Karpas-422 (cell line): ENCODE results near the gene OR5AN1. TPM values are rescaled to one million over a fixed set of nuclear protein-coding genes. Genes with fewer than 3 reads are reported as not detected.
"Not testable (repeated sequence)": the region's sequence is repeated elsewhere in the genome, so short reads cannot be mapped to it uniquely, and the experiment has no call there.

ENCODE experiments used
- DNase-seq: peaks from one replicate; pipeline ENCODE4 v3.0.0-alpha.2; 2015
- H2AFZ ChIP-seq: fragments of 200-600 bp; sonication (generic); 2 replicates; pipeline ENCODE4 v1.6.1; 2014; ENCODE audit warnings: antibody characterized with exemption, low read length, mixed read lengths
- H3K27ac ChIP-seq: fragments of 200-600 bp; sonication (generic); 2 replicates; pipeline ENCODE4 v1.5.1; 2014; ENCODE audit warnings: mild to moderate bottlenecking, low read length, moderate library complexity
- H3K27me3 ChIP-seq: fragments of 200-600 bp; sonication (generic); 2 replicates; pipeline ENCODE4 v1.6.1; 2014; ENCODE audit warnings: low read length, mixed read lengths
- H3K36me3 ChIP-seq: fragments of 200-600 bp; sonication (generic); 2 replicates; pipeline ENCODE4 v1.6.1; 2014; ENCODE audit warnings: low read length, mixed read lengths; ENCODE audit not compliant: insufficient read depth
- H3K4me1 ChIP-seq: fragments of 200-600 bp; sonication (generic); 2 replicates; pipeline ENCODE4 v1.6.1; 2014; ENCODE audit warnings: mild to moderate bottlenecking, low read length, mixed read lengths
- H3K4me2 ChIP-seq: fragments of 200-600 bp; sonication (generic); 2 replicates; pipeline ENCODE4 v1.6.1; 2014; ENCODE audit warnings: low read length, low read depth, mild to moderate bottlenecking; ENCODE audit not compliant: poor library complexity, severe bottlenecking
- H3K4me3 ChIP-seq: fragments of 200-600 bp; sonication (generic); 2 replicates; pipeline ENCODE4 v1.5.1; 2014; ENCODE audit warnings: mild to moderate bottlenecking, antibody characterized with exemption, low read length, mixed read lengths
- H3K79me2 ChIP-seq: fragments of 200-600 bp; sonication (generic); 2 replicates; pipeline ENCODE4 v1.6.1; 2014; ENCODE audit warnings: mild to moderate bottlenecking, low read length, mixed read lengths
- H3K9ac ChIP-seq: fragments of 200-600 bp; sonication (generic); 2 replicates; pipeline ENCODE4 v1.6.0; 2014; ENCODE audit warnings: low read length
- H3K9me2 ChIP-seq: fragments of 200-600 bp; sonication (generic), shearing (Covaris generic); replicated peaks from 2 replicates; pipeline ENCODE4 v1.6.0; 2014; ENCODE audit warnings: mild to moderate bottlenecking, low read length, moderate library complexity; ENCODE audit not compliant: insufficient read depth
- H3K9me3 ChIP-seq: fragments of 300-700, 200-600 bp; sonication (generic); 2 replicates; pipeline ENCODE4 v1.6.1; 2014; ENCODE audit warnings: low read length, mixed read lengths
- H4K20me1 ChIP-seq: fragments of 200-600 bp; sonication (generic); 2 replicates; pipeline ENCODE4 v1.6.1; 2014; ENCODE audit warnings: mild to moderate bottlenecking, antibody characterized with exemption, low read length, low read depth; ENCODE audit not compliant: insufficient read depth
- total RNA-seq: library from RNA; depleted of rRNA; stranded (reverse); fragments of >200 nt; shearing (Covaris generic); gene quantifications from 2 replicates; pipeline ENCODE4 v1.2.3, GENCODE V29; 2014; ENCODE audit warnings: low replicate concordance

OR5AN1 gene
- total RNA-seq, 1 experiment from 2014 or later, result 0.45 TPM

DNA sequence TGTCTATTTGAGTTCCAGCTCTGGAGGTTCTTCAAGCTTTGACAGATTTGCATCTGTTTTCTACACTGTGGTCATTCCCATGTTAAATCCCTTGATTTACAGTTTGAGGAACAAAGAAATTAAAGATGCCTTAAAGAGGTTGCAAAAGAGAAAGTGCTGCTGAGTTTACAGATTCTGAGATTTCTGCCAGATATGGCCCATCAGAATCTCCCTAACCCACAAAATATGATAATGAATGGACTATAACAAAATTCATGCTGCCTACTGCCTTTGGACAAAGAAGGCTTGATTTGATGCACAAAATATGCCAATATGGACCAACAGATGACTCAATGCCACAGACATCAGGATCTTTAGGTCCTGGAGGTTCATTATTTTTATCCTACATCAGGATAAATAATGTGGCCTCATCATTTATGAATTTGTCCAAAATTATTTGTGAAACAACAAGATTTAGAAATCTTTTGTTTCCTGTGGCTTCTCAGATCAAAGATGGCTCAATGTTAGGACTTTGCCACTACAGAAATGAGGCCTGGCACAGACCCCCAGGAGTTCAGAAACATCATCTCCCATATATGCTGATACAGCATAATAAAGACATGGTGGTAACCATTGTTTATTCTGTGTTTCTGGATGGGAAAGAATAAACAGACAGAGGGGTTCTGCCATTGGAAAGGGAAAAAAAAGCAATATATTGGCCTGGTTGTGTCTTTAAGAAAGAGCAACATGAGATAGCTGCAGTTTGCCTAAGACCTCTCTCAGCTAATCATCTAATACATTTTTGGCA, 6.7 kb downstream of the OR5AN1 start:
- H3K4me2 ChIP-seq, result no peak overlapping the region
- no peak overlapping the region for H2AFZ ChIP-seq
- H3K27ac ChIP-seq, result no peak overlapping the region
- no peaks in the 10 kb centered on the region for H3K9me3 ChIP-seq
- no peaks in the 10 kb centered on the region; the same call in 1 of the 2 replicates for H3K4me1 ChIP-seq
- no peak for DNase-seq
- no peaks in the 10 kb centered on the region for H3K9me2 ChIP-seq
- no peak overlapping the region for H3K9ac ChIP-seq
- no peaks in the 10 kb centered on the region for H3K79me2 ChIP-seq
- 0 out of 2 replicates have a peak, but pooled peaks cover 3% of the 10 kb centered on the region for H3K27me3 ChIP-seq
- no peak overlapping the region for H3K4me3 ChIP-seq
- H3K36me3 ChIP-seq, result no peaks in the 10 kb centered on the region
- H4K20me1 ChIP-seq, result no peaks in the 10 kb centered on the region

DNA sequence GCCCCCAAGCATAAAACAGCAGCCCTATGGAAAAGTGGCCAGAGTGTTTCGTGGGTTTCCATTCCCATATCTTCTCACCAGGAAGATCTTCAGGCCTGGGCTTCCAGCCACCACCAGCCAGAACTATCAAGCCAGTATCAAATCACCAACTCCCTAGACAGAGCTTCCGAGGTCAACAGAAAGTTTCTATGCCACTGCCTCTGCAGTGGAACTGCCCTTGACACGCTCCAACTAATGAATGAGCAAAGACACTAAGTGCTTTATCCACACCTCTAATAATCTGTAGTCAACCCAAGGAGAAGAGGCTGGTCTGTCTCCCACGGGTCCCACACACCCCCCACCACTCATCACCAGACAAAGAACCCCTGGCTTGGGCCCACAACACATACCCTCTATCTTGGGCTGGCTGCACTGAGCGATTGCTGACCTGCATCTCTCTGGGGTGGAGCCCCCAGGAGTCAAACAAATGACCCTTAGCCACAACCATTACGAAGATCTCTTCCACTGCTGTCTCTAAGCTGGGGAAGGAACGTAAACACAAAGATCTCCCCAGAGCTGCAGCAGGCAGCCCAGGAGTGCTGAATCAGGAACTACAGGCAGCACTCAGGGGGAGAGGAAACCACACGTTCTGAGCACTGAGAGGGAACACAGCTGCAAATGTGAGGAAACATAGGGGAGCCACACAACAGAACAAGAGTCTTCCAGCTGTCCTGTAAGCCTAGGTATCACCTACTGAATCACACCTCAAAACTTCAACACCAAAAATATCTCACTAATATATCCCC, 9.7 kb downstream of the OR5AN1 start:
- H3K9ac ChIP-seq, result no peak overlapping the region
- peaks cover 3% of the 10 kb centered on the region; the same call in 1 of the 2 replicates for H3K27me3 ChIP-seq
- no peaks in the 10 kb centered on the region for H3K9me2 ChIP-seq
- DNase-seq, result peak; percentile 42
- H3K4me2 ChIP-seq, result no peak overlapping the region
- no peak overlapping the region for H3K4me3 ChIP-seq
- no peak overlapping the region for H3K27ac ChIP-seq
- H3K4me1 ChIP-seq, result no peaks in the 10 kb centered on the region; the same call in 1 of the 2 replicates
- H3K9me3 ChIP-seq, result no peaks in the 10 kb centered on the region
- no peaks in the 10 kb centered on the region for H3K79me2 ChIP-seq
- no peak overlapping the region for H2AFZ ChIP-seq
- H3K36me3 ChIP-seq, result no peaks in the 10 kb centered on the region
- no peaks in the 10 kb centered on the region for H4K20me1 ChIP-seq

DNA sequence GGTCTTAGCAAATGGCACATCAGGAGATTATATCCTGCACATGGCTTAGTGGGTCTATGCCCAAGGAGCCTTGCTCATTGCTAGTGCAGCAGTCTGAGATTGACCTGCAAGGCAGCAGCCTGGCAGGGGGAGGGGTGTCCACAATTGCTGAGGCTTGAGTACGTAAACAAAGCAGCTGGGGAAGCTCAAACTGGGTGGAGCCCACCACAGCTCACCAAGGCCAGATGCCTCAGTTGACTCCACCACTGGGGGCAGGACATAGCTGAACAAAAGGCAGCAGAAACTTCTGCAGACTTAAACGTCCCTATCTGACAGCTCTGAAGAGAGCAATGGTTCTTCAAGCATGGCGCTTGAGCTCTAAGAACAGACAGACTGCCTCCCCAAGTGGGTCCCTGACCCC, 13.6 kb downstream of the OR5AN1 start:
- H3K9me3 ChIP-seq, H3K27ac ChIP-seq, H3K79me2 ChIP-seq, H2AFZ ChIP-seq, H3K36me3 ChIP-seq, H3K4me1 ChIP-seq, DNase-seq, H3K27me3 ChIP-seq, H4K20me1 ChIP-seq, H3K9me2 ChIP-seq, H3K4me3 ChIP-seq, H3K4me2 ChIP-seq, H3K9ac ChIP-seq: not testable (repeated sequence)

DNA sequence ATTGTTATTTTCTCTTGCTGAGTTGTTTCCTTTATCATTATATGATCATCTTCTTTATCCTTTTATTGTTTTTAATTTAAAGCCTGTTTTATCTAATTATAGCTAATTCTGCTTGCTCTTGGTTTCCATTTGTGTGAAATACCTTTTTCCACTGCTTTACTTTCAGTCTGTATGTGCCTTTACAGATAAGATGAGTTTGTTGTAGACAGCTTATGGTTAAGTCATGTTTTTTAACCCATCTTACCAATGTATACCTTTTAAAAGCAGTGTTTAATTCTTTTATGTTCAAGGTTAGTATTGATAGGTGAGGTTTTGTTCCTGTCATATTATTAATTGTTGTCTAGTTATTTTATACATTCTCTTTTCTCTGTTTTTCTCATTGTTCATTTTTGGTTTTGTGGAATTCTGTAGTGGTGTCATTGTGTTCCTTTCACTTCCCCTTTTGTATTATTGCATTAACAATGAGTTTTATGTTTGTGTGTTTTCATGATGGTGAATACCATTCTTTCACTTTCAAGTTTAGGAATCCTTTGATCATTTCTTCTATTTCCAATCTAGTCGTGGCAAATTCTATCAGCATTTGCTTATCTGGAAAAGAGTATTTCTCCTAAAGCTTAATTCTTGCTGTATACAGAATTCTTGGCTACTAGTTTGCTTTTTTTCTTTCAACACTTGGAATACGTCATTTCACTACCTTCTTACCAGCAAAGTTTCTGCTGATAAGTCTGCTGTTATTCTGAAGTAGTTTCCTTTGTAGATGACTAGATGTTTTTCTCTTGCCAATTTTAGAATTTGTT, 21.8 kb downstream of the OR5AN1 start:
- H3K4me1 ChIP-seq, result no peaks in the 10 kb centered on the region
- no peak overlapping the region for H2AFZ ChIP-seq
- H3K27ac ChIP-seq, result no peak overlapping the region
- no peak overlapping the region for H3K4me3 ChIP-seq
- no peaks in the 10 kb centered on the region for H4K20me1 ChIP-seq
- no peak for DNase-seq
- H3K79me2 ChIP-seq, result no peaks in the 10 kb centered on the region
- H3K9me2 ChIP-seq, result no peaks in the 10 kb centered on the region
- H3K9ac ChIP-seq, result no peak overlapping the region
- no peak overlapping the region for H3K4me2 ChIP-seq
- H3K36me3 ChIP-seq, result no peaks in the 10 kb centered on the region
- H3K9me3 ChIP-seq, result no peaks in the 10 kb centered on the region
- no peaks in the 10 kb centered on the region for H3K27me3 ChIP-seq

DNA sequence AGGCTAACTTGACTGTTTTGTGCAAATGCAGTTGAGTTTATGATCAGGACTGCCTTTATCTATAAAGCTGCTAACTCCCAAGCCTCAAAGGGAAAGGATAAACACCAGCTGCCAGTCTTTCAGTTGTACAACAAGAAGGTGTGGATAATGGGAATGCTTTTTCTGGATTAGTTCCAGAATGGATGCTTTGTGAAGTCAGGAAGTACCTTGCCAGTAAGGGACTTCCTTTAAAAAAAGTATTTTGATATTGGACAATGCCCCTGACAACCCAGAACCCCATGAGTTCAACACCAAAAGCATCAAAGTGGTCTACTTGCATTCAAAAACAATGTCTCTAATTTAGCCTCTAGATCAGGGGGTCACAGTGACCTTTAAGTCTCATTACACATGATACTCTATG, 35.5 kb downstream of the OR5AN1 start:
- Histone ChIP-seq H3K9me3 (no peaks in the 10 kb centered on the region), H4K20me1 (no peaks in the 10 kb centered on the region), H3K36me3 (no peaks in the 10 kb centered on the region), H3K4me2 (no peak overlapping the region), H3K79me2 (no peaks in the 10 kb centered on the region), H3K4me1 (no peaks in the 10 kb centered on the region), H3K27ac (no peak overlapping the region), H3K27me3 (no peaks in the 10 kb centered on the region), H3K9ac (no peak overlapping the region), H3K4me3 (no peak overlapping the region), H3K9me2 (no peaks in the 10 kb centered on the region), H2AFZ (no peak overlapping the region)
- no peak for DNase-seq

DNA sequence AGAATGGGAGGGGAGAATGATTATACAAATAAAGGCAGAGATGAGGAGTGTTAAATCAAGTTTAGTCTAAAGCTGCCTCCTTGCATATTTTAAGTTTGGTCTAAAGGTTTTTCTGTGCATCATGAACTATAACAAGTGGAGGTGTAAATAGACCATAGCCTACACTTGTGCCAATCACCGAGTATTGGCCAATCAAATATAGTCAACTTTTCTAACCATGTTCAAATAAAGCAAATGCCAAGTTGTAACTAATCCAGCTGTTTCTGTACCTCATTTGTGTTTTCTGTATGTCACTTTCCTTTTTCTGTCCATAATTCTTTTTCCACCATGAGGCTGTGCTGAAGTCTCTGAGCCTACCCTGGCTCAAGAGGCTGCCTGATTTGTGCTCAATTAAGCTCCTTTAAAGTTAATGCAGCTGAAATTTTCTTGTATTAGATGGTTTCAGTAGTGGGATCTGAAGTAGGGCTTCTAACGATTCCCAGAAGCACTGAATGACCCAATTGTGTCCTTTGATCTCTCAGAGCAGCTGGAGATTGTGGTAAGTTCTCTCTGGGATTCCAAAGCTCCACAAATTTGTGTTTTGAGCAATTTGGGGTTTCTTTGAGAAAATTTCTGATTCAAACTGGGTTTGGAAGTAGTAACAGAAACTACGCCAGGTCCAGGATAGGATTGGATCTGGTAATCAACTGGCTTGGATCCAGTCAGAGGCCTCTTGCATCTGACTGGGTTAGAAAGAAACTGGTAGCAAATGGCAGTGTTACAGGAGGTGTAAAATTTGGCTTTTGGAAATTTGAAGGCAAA, 42.0 kb downstream of the OR5AN1 start:
- Histone ChIP-seq H3K4me1 (no peaks in the 10 kb centered on the region), H3K4me3 (no peak overlapping the region), H3K27ac (no peak overlapping the region), H2AFZ (no peak overlapping the region), H3K79me2 (no peaks in the 10 kb centered on the region), H3K36me3 (no peaks in the 10 kb centered on the region), H3K4me2 (no peak overlapping the region), H3K27me3 (no peaks in the 10 kb centered on the region; the same call in 1 of the 2 replicates), H4K20me1 (no peaks in the 10 kb centered on the region), H3K9ac (no peak overlapping the region), H3K9me3 (peaks cover 19% of the 10 kb centered on the region), H3K9me2 (no peaks in the 10 kb centered on the region)
- DNase-seq, result no peak

DNA sequence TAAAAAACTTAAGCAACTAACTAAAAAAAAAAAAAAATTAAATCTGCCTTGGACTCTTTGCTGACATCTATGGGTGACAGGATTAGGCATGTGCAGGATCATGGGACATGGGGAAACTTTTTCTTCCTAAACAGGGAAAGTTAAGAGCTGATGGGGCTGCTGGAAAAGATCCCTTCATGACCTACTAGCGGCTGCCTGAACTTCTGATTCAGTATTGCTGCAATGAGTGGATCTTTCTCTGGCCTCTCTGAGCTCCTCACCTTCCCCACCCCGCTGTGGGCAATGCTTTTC, 42.5 kb downstream of the OR5AN1 start:
- H2AFZ ChIP-seq, result no peak overlapping the region
- H3K4me2 ChIP-seq, result no peak overlapping the region
- no peaks in the 10 kb centered on the region for H3K4me1 ChIP-seq
- no peak for DNase-seq
- H3K79me2 ChIP-seq, result no peaks in the 10 kb centered on the region
- H3K27ac ChIP-seq, result no peak overlapping the region
- H3K36me3 ChIP-seq, result no peaks in the 10 kb centered on the region
- no peak overlapping the region for H3K9ac ChIP-seq
- no peaks in the 10 kb centered on the region for H4K20me1 ChIP-seq
- peaks cover 19% of the 10 kb centered on the region for H3K9me3 ChIP-seq
- H3K9me2 ChIP-seq, result no peaks in the 10 kb centered on the region
- H3K4me3 ChIP-seq, result no peak overlapping the region
- H3K27me3 ChIP-seq, result no peaks in the 10 kb centered on the region; the same call in 1 of the 2 replicates
